ENCODE results near the gene TTLL7.
"Not testable (repeated sequence)": the region's sequence is repeated elsewhere in the genome, so short reads cannot be mapped to it uniquely, and the experiment has no call there.

The TTLL7 gene

GRCh38 chr1:83994111-83994510 lies 4.8 kb downstream of the TTLL7 start:
- Histone ChIP-seq H3K4me3 (ENCODE audit: low read length) (no peak overlapping the region), H3K4me2 (ENCODE audit: low read length) (no peak overlapping the region), H3K9ac (ENCODE audit: low read depth, low read length) (no peak overlapping the region), H3K4me1 (ENCODE audit: control insufficient read depth, insufficient read depth, low read length) (peaks cover 17% of the 10 kb centered on the region), H3K27me3 (ENCODE audit: control insufficient read depth, insufficient read depth, low read length) (no peaks in the 10 kb centered on the region), H3K9me3 (replicated peaks; ENCODE audit: low read length) (no peaks in the 10 kb centered on the region), H3K36me3 (ENCODE audit: insufficient read depth, low read length) (no peaks in the 10 kb centered on the region)

GRCh38 chr1:83990734-83991133 lies 8.2 kb downstream of the TTLL7 start:
- no peak overlapping the region for H3K4me2 ChIP-seq (ENCODE audit: low read length)
- H3K4me1 ChIP-seq (ENCODE audit: control insufficient read depth, insufficient read depth, low read length): no peaks in the 10 kb centered on the region
- H3K36me3 ChIP-seq (ENCODE audit: insufficient read depth, low read length): no peaks in the 10 kb centered on the region
- no peak overlapping the region for H3K9ac ChIP-seq (ENCODE audit: low read depth, low read length)
- H3K9me3 ChIP-seq (replicated peaks; ENCODE audit: low read length): no peaks in the 10 kb centered on the region
- H3K27me3 ChIP-seq (ENCODE audit: control insufficient read depth, insufficient read depth, low read length): no peaks in the 10 kb centered on the region
- H3K4me3 ChIP-seq (ENCODE audit: low read length): no peak overlapping the region

GRCh38 chr1:83985048-83985447 lies 13.9 kb downstream of the TTLL7 start:
- Histone ChIP-seq H3K4me2 (ENCODE audit: low read length) (no peak overlapping the region), H3K27me3 (ENCODE audit: control insufficient read depth, insufficient read depth, low read length) (no peaks in the 10 kb centered on the region), H3K9ac (ENCODE audit: low read depth, low read length) (no peak overlapping the region), H3K36me3 (ENCODE audit: insufficient read depth, low read length) (no peaks in the 10 kb centered on the region), H3K9me3 (replicated peaks; ENCODE audit: low read length) (no peaks in the 10 kb centered on the region), H3K4me1 (ENCODE audit: control insufficient read depth, insufficient read depth, low read length) (no peaks in the 10 kb centered on the region), H3K4me3 (ENCODE audit: low read length) (no peak overlapping the region)

GRCh38 chr1:83983918-83984317 lies 15.0 kb downstream of the TTLL7 start:
- H3K4me3 ChIP-seq (ENCODE audit: low read length); H3K9me3 ChIP-seq (replicated peaks; ENCODE audit: low read length); H3K27me3 ChIP-seq (ENCODE audit: control insufficient read depth, insufficient read depth, low read length); H3K4me1 ChIP-seq (ENCODE audit: control insufficient read depth, insufficient read depth, low read length); H3K9ac ChIP-seq (ENCODE audit: low read depth, low read length); H3K36me3 ChIP-seq (ENCODE audit: insufficient read depth, low read length); H3K4me2 ChIP-seq (ENCODE audit: low read length): not testable (repeated sequence)

- Histone ChIP-seq H3K4me1 (ENCODE audit: control insufficient read depth, insufficient read depth, low read length) (no peaks in the 10 kb centered on the region), H3K9me3 (replicated peaks; ENCODE audit: low read length) (no peaks in the 10 kb centered on the region), H3K36me3 (ENCODE audit: insufficient read depth, low read length) (no peaks in the 10 kb centered on the region)
Measured at GRCh38 chr1:83978056-83978455, 20.9 kb downstream of the TTLL7 start.

GRCh38 chr1:83976920-83977319 lies 22.0 kb downstream of the TTLL7 start:
- H3K4me1 ChIP-seq (ENCODE audit: control insufficient read depth, insufficient read depth, low read length): no peaks in the 10 kb centered on the region
- H3K4me2 ChIP-seq (ENCODE audit: low read length): no peak overlapping the region
- H3K27me3 ChIP-seq (ENCODE audit: control insufficient read depth, insufficient read depth, low read length): no peaks in the 10 kb centered on the region
- H3K4me3 ChIP-seq (ENCODE audit: low read length): no peak overlapping the region
- no peaks in the 10 kb centered on the region for H3K9me3 ChIP-seq (replicated peaks; ENCODE audit: low read length)
- no peak overlapping the region for H3K9ac ChIP-seq (ENCODE audit: low read depth, low read length)
- no peaks in the 10 kb centered on the region for H3K36me3 ChIP-seq (ENCODE audit: insufficient read depth, low read length)

More at GRCh38 chr1:83978056-83978455, 20.9 kb downstream of the TTLL7 start:
- Histone ChIP-seq H3K27me3 (ENCODE audit: control insufficient read depth, insufficient read depth, low read length) (no peaks in the 10 kb centered on the region), H3K9ac (ENCODE audit: low read depth, low read length) (no peak overlapping the region), H3K4me2 (ENCODE audit: low read length) (no peak overlapping the region), H3K4me3 (ENCODE audit: low read length) (no peak overlapping the region)

GRCh38 chr1:83970802-83971201 lies 28.1 kb downstream of the TTLL7 start:
- H3K4me2 ChIP-seq (ENCODE audit: low read length): no peak overlapping the region
- H3K4me1 ChIP-seq (ENCODE audit: control insufficient read depth, insufficient read depth, low read length): no peaks in the 10 kb centered on the region
- no peaks in the 10 kb centered on the region for H3K36me3 ChIP-seq (ENCODE audit: insufficient read depth, low read length)
- no peak overlapping the region for H3K9ac ChIP-seq (ENCODE audit: low read depth, low read length)
- H3K27me3 ChIP-seq (ENCODE audit: control insufficient read depth, insufficient read depth, low read length): no peaks in the 10 kb centered on the region
- H3K4me3 ChIP-seq (ENCODE audit: low read length): no peak overlapping the region
- H3K9me3 ChIP-seq (replicated peaks; ENCODE audit: low read length): no peaks in the 10 kb centered on the region

GRCh38 chr1:83970114-83970513 lies 28.8 kb downstream of the TTLL7 start:
- H3K9ac ChIP-seq (ENCODE audit: low read depth, low read length): no peak overlapping the region
- no peak overlapping the region for H3K4me2 ChIP-seq (ENCODE audit: low read length)
- no peaks in the 10 kb centered on the region for H3K4me1 ChIP-seq (ENCODE audit: control insufficient read depth, insufficient read depth, low read length)
- no peaks in the 10 kb centered on the region for H3K9me3 ChIP-seq (replicated peaks; ENCODE audit: low read length)
- H3K27me3 ChIP-seq (ENCODE audit: control insufficient read depth, insufficient read depth, low read length): no peaks in the 10 kb centered on the region
- no peaks in the 10 kb centered on the region for H3K36me3 ChIP-seq (ENCODE audit: insufficient read depth, low read length)
- H3K4me3 ChIP-seq (ENCODE audit: low read length): no peak overlapping the region

GRCh38 chr1:83967336-83967735 lies 31.6 kb downstream of the TTLL7 start:
- H3K4me2 ChIP-seq (ENCODE audit: low read length): no peak overlapping the region
- H3K27me3 ChIP-seq (ENCODE audit: control insufficient read depth, insufficient read depth, low read length): no peaks in the 10 kb centered on the region
- H3K36me3 ChIP-seq (ENCODE audit: insufficient read depth, low read length): no peaks in the 10 kb centered on the region
- no peaks in the 10 kb centered on the region for H3K4me1 ChIP-seq (ENCODE audit: control insufficient read depth, insufficient read depth, low read length)
- no peaks in the 10 kb centered on the region for H3K9me3 ChIP-seq (replicated peaks; ENCODE audit: low read length)
- no peak overlapping the region for H3K9ac ChIP-seq (ENCODE audit: low read depth, low read length)
- no peak overlapping the region for H3K4me3 ChIP-seq (ENCODE audit: low read length)

GRCh38 chr1:83964153-83964552 lies 34.8 kb downstream of the TTLL7 start:
- H3K4me2 ChIP-seq (ENCODE audit: low read length): no peak overlapping the region
- H3K4me3 ChIP-seq (ENCODE audit: low read length): no peak overlapping the region
- peaks cover 4% of the 10 kb centered on the region for H3K4me1 ChIP-seq (ENCODE audit: control insufficient read depth, insufficient read depth, low read length)
- no peak overlapping the region for H3K9ac ChIP-seq (ENCODE audit: low read depth, low read length)
- no peaks in the 10 kb centered on the region for H3K27me3 ChIP-seq (ENCODE audit: control insufficient read depth, insufficient read depth, low read length)
- no peaks in the 10 kb centered on the region for H3K36me3 ChIP-seq (ENCODE audit: insufficient read depth, low read length)
- H3K9me3 ChIP-seq (replicated peaks; ENCODE audit: low read length): no peaks in the 10 kb centered on the region

- Histone ChIP-seq H3K9ac (ENCODE audit: low read depth, low read length) (no peak overlapping the region), H3K36me3 (ENCODE audit: insufficient read depth, low read length) (no peaks in the 10 kb centered on the region), H3K4me1 (ENCODE audit: control insufficient read depth, insufficient read depth, low read length) (peaks cover 4% of the 10 kb centered on the region), H3K4me3 (ENCODE audit: low read length) (no peak overlapping the region), H3K4me2 (ENCODE audit: low read length) (no peak overlapping the region), H3K27me3 (ENCODE audit: control insufficient read depth, insufficient read depth, low read length) (no peaks in the 10 kb centered on the region), H3K9me3 (replicated peaks; ENCODE audit: low read length) (no peaks in the 10 kb centered on the region)
Measured at GRCh38 chr1:83961571-83962295, 37.2 kb downstream of the TTLL7 start.

- no peaks in the 10 kb centered on the region for H3K9me3 ChIP-seq (replicated peaks; ENCODE audit: low read length)
- H3K27me3 ChIP-seq (ENCODE audit: control insufficient read depth, insufficient read depth, low read length): no peaks in the 10 kb centered on the region
- H3K4me2 ChIP-seq (ENCODE audit: low read length): no peak overlapping the region
- H3K4me1 ChIP-seq (ENCODE audit: control insufficient read depth, insufficient read depth, low read length): peaks cover 4% of the 10 kb centered on the region
- no peak overlapping the region for H3K9ac ChIP-seq (ENCODE audit: low read depth, low read length)
- no peak overlapping the region for H3K4me3 ChIP-seq (ENCODE audit: low read length)
- H3K36me3 ChIP-seq (ENCODE audit: insufficient read depth, low read length): no peaks in the 10 kb centered on the region
Measured at GRCh38 chr1:83960669-83961277, 38.2 kb downstream of the TTLL7 start.
